Ovary (tissue), 3 donors: ENCODE data around the gene ARL8A.
A peak's percentile ranks its signal among the peaks of the same experiment; 100 is the strongest.

Source experiments
- CTCF ChIP-seq, 3 donors: fragments of 450-650 bp in 2 of 3; fragments of 200-600 bp in 1 of 3; IDR thresholded peaks; one replicate each; pipeline versions ENCODE4 v1.5.1 to v1.8.0; 2016 to 2022; ENCODE audit warnings: antibody characterized with exemption in 3 of 3, mild to moderate bottlenecking in 1 of 3
- POLR2A ChIP-seq: fragments of 450-650 bp; IDR thresholded peaks from one replicate; pipeline ENCODE4 v1.6.1; 2017; ENCODE audit warnings: antibody characterized with exemption, mild to moderate bottlenecking, moderate library complexity
- donor health status: DM: no; HTN: no; CAD: no.

GRCh38 chr1:202122639-202123335, 21.8 kb downstream of the ARL8A start, which contains the start of gene GPR37L1:
- peak in 2 of 3 donors; percentile 12 to 39 for TF ChIP-seq CTCF (IDR thresholded peaks at IDR 0.05)
- no peak for TF ChIP-seq POLR2A
